ENCODE measurements around the gene RNF151.
A peak's percentile ranks its signal among the peaks of the same experiment; 100 is the strongest.

The RNF151 gene

DNA sequence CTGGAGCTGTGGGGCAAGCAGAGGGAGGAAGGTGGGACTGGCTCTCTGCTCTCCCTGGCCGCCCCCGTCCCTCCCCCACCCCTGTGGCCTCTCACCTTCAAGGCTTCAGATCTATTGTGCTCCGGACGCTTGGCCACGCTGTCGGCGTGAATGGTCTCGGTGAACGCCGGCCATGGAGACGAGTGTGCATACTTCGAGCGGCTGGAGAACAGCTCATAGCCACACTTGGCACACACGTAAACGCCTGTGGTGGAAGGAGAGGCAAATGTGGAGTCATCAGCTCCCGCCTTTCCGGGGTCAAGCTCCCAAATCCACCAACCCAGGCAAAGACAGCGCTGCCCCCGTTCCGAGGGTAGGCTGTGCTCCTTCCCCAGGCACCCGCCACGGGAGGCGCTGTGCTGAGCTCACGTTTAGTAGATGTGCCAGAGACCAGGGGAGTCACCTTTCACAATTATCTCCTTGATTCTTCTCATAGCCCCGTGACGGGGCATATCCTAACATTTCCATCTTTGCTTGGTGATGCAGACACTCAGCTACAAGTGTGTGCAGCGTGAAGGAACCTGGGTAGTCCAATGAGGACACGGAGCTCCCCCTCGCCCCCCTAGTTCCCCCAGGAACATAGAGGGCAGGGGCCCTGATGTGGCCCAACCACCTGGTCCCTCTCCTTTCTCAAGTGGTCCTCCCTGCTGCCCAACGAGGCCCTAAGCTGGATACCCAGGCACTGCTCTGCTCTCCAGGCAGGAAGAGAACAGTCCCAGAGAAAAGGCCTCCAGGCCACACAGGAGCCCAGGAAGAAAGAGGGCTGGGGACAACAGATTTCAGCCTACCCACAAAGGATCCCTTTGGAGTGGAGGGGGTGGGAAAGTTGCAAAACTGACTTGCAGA lies 25.3 kb upstream of the RNF151 start:
- H3K36me3 ChIP-seq: peaks cover 54% of the 10 kb centered on the region
- TF ChIP-seq, protein P1, sequence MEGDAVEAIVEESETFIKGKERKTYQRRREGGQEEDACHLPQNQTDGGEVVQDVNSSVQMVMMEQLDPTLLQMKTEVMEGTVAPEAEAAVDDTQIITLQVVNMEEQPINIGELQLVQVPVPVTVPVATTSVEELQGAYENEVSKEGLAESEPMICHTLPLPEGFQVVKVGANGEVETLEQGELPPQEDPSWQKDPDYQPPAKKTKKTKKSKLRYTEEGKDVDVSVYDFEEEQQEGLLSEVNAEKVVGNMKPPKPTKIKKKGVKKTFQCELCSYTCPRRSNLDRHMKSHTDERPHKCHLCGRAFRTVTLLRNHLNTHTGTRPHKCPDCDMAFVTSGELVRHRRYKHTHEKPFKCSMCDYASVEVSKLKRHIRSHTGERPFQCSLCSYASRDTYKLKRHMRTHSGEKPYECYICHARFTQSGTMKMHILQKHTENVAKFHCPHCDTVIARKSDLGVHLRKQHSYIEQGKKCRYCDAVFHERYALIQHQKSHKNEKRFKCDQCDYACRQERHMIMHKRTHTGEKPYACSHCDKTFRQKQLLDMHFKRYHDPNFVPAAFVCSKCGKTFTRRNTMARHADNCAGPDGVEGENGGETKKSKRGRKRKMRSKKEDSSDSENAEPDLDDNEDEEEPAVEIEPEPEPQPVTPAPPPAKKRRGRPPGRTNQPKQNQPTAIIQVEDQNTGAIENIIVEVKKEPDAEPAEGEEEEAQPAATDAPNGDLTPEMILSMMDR (IDR thresholded peaks at IDR 0.05): no peak
- H3K4me1 ChIP-seq (ENCODE audit: control insufficient read depth in 1 of 2, insufficient read depth in 1 of 2, low read depth in 1 of 2, low read length in 1 of 2): peaks cover 60 to 67% of the 10 kb centered on the region in 2 experiments
- no peaks in the 10 kb centered on the region for H3K27me3 ChIP-seq
- peak overlapping the region; percentile 99 for H3K27ac ChIP-seq
- H3K9me3 ChIP-seq: no peaks in the 10 kb centered on the region
- peak overlapping the region; percentile 75 to 96 for H3K4me3 ChIP-seq (ENCODE audit: low read depth in 1 of 2, low read length in 1 of 2)

DNA sequence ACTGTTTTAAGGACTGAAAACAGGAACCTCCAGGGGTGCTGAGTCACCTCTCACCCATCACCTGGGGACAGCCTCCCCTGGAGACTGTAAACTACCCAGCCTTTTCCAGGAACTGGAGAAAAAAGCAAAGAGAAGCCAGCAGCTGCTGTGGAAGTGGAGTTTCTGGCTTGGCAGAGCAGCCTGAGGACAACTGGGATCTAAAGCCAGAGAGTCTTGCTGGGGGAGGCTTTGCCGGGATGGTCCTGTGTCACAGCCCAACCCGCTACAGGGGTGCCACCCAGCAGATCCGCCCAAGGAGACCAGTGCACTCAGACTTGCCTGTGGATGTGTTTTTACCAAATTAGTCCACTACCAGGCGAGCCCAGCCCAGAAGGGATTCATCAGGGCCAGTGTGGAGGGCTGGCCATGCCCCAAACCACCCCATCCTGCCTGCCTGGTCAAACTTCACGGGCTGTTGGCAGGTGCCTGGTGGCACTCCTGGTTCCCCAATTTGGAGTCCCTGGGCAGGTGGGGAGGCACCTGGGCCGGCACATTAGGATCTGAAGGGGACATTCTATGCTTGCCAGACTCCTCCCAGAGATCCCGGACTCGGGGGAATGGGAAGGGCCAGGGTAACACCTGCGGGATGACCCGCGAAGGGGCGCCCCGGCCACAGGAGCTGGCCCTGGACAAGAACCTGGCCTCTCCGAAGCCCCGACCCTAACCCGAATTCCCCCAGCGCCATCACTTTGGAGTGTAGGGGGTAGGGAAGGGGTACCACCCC lies 24.4 kb upstream of the RNF151 start:
- TF ChIP-seq, protein P1 (IDR thresholded peaks at IDR 0.05): no peak
- H3K27ac ChIP-seq: peak overlapping the region; percentile 99
- H3K4me3 ChIP-seq (ENCODE audit: low read depth in 1 of 2, low read length in 1 of 2): peak overlapping the region; percentile 75 to 96

DNA sequence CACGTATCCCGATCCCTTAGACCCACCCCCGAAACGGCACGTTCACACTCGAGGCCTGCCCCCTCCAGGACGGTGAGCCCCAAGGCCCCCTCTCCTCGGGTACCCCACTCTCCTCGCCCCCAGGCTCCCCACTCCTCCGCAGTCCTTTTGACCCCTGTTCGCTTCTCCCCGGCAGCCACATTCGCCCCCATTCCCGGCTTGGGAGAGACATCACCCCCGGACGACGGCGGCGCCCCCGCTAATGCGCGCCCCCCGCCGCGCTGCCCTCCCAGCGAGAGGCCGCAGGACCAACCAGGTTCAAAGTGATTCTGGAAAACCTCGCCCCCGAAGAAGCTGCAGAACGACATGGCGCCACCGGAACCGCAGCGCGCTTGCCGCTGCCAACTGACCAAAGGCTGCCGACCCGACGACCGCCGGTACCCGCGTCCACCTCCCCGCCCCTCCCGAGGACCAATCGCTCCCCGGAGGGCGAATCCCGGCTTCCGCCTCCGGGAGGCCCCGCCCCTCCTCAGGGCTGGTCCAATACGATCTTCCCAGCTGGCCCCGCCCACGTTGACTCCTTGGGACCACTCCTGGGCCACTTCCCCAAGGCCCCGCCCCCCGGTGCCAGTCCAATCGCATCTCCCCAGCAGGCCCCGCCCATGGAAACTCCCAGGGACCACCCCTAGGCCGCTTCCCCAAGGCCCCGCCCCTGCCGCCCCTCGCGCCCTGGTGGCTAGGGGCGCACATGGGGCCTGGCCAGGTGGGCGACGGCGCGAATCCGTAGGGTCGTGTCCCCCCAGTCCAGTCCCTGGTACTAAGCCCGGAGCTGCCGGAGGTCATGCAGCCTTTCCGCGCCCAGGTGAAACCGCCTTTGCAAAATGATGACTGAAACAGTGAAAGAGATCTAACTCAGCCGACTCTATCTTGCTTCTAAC lies 23.6 kb upstream of the RNF151 start, which contains the start of gene MSRB1:
Gene MSRB1 (minus strand): TSS at position 390 of the 917 bp plus-strand sequence. CDS start 43 bp downstream, at position 347.
- TF ChIP-seq, protein P1 (IDR thresholded peaks at IDR 0.05): peak; percentile 53
- Histone ChIP-seq H3K27me3 (no peaks in the 10 kb centered on the region), H3K36me3 (peaks cover 37% of the 10 kb centered on the region), H3K4me3 (ENCODE audit: low read depth in 1 of 2, low read length in 1 of 2) (peak within 1 kb of the TSS; percentile 75 to 96), H3K4me1 (ENCODE audit: control insufficient read depth in 1 of 2, insufficient read depth in 1 of 2, low read depth in 1 of 2, low read length in 1 of 2) (peaks cover 44 to 50% of the 10 kb centered on the region in 2 experiments), H3K9me3 (no peaks in the 10 kb centered on the region), H3K27ac (peak within 1 kb of the TSS; percentile 99)

More for the DNA sequence above, 24.4 kb upstream of the RNF151 start:
- Histone ChIP-seq H3K9me3 (no peaks in the 10 kb centered on the region), H3K27me3 (no peaks in the 10 kb centered on the region), H3K4me1 (ENCODE audit: control insufficient read depth in 1 of 2, insufficient read depth in 1 of 2, low read depth in 1 of 2, low read length in 1 of 2) (peaks cover 52 to 59% of the 10 kb centered on the region in 2 experiments), H3K36me3 (peaks cover 45% of the 10 kb centered on the region)

DNA sequence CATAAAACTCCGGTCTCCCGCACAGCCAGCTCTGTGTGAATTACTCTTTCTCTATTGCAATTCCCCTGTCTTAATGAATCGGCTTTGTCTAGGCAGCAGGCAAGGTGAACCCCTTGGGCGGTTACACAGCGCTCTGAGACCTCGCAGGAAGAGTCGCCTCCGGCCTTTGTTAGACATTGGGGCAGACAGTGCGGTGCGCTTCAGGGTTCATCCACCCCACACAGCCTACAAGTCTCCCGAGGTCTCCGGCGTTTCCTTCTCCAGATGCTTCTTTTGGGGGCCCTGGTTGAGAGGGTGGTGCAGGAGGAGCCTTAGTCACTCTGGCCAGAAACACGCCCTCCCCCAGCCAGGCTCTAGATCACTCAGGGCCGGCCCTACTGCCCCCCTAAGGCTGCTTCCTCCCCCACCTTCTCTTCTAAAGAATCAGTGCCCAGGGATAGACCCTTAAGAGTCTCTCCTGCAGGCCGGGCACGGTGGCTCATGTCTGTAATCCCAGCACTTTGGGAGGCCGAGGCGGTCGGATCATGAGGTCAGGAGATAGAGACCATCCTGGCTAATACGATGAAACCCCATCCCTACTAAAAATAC lies 21.9 kb upstream of the RNF151 start:
- Histone ChIP-seq H3K9me3 (no peaks in the 10 kb centered on the region), H3K4me3 (ENCODE audit: low read depth in 1 of 2, low read length in 1 of 2) (no peak overlapping the region), H3K36me3 (peaks cover 21% of the 10 kb centered on the region), H3K27me3 (no peaks in the 10 kb centered on the region), H3K27ac (no peak overlapping the region), H3K4me1 (ENCODE audit: control insufficient read depth in 1 of 2, insufficient read depth in 1 of 2, low read depth in 1 of 2, low read length in 1 of 2) (peaks cover 27 to 34% of the 10 kb centered on the region in 2 experiments)
- TF ChIP-seq, protein P1 (IDR thresholded peaks at IDR 0.05): no peak

Data from neutrophil (primary cell).